HCEC 1CT (cell line): ENCODE results near the gene RASSF5.
A peak's percentile ranks its signal among the peaks of the same experiment; 100 is the strongest.

ENCODE experiments used
- DNase-seq: peaks from one replicate; pipeline ENCODE4 v3.0.0-alpha.2; 2017

Gene RASSF5

GRCh38 chr1:206498685-206499084, 8.6 kb upstream of the RASSF5 start:
- DNase-seq, result no peak

DNA sequence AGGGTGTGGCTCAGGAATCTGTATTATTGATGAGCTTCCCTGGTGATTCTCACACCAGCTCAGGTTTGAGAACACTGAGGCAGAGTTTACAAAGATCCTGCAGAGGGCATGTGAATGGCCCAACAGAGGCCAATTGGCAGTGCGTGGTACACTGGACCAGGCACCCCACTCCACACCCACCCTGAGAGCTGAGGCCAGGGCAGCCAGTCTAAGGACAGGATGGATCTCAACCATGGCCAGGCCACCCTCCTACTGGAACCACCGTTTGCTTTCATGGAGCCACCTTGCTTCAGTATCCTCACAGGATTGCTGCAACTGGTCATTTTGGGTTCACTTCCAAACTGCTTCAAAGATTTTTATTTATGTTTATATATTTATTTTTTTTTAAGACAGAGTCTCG, 7.3 kb upstream of the RASSF5 start:
- DNase-seq, result no peak

DNA sequence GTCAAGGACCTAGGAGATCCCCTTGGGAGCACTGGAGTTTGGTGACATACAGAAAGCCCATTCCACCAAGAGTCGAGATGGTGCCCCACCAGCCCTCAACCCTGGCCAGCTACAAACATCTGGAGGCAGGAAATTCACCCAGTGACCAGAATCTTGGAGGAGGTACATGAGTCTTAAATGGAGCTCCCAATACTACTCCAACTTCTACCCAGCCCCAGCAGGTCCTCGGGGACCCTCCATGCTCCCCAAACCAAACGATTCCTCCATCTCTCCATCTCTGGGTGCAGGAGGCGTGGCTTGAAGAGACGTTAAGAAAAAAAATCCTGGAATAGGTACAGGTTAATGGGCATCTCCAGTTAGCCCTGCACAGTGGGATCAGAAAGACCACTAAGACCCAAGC, 5.5 kb upstream of the RASSF5 start:
- DNase-seq, result no peak

DNA sequence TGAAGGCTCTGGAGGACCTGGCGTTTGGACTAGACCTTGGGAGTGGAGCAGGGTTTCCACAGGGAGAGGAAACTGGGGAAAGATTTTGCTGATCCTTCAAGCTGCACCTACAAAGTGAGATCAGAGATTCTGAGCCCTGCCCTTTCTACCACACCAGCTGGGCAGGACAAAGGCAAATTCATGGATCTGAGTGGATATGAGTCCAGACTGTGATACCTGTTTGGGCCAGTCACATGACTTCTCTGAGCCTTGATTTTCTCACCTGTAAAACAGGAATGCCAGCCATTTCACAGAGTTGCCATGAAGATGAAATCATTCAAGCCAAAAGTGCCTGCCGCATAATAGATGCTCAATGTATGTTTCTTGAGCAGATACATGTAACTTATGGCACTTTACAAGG, 4.9 kb upstream of the RASSF5 start:
- no peak for DNase-seq

- no peak for DNase-seq
Measured at GRCh38 chr1:206502812-206503211, 4.5 kb upstream of the RASSF5 start.

- peak; percentile 99 for DNase-seq
Measured at GRCh38 chr1:206503591-206504362, 3.6 kb upstream of the RASSF5 start.

- DNase-seq, result no peak
Measured at GRCh38 chr1:206504363-206504713, 3.0 kb upstream of the RASSF5 start.

DNA sequence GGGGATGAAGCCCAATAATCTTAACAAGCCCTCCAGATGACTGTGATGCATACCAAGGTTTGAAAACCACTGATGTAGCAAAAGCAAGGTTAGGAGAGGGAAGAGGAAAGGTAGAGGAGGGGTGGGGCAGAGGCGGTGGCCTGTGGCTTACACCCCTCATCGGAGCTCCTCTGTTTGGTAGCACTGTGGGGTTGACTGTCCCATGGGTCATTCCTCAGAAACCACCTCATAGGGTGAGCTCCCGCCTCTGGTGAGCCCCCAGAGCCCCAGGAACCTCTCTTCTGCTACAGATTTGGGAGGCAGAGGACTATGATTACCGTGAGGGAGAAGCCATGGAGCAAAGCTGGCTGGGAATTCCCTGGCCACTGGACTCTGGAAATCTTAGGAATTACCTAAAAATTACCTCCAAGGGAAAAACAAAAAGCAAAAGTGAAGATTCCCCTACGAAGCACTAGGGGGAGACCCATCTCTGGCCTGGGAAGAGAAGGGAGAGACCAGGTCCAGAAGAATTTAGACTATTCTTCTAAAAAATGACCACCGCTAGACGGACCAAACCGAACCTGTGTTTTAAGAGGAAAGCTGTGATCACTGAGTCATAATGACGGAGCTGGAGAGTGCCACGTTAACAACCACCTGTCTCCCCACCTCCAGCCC, 1.5 kb upstream of the RASSF5 start:
- peak; percentile 53 for DNase-seq

DNA sequence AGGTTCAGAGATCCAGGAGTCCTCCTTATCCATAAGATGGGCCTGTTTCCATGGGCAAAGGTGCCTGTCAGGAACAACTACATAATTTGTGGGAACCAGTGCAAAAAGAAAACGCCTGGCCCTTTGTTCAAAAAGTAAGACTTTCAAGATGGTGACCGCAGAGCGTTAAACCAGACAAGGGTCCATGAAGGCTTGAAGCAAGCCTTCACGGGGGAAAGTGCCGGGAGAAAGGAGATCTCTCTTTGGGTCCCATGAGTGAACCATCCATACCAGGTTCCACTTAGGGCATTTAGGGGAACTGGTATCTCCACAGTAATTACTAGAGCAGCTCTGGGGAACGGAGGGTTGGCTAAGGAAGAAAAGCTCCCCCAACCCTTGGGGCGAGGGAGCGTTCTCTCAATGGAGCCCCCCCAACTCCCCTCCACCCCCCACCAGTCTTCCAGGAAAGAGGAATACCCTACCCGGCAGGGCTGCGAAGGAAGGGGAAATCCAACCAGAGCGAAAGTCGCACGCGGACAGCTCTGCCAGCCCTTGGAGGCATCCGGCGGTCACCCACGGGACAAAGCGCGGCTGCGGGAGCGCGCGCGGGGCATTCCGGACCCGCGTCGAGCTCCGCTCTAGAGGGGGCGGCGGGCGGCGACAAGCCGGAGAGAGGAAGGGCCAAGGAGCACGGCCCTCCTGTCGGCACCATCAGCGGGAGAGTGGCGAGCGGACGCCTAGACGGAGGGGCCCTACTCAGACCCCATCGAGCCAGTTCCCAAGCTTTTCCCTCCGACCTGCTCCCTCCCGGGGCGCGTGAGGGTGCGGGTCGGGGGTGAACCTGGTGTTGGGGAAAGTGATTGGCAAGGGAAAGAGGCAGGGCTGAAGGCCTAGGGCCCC, 687 bp upstream of the RASSF5 start:
- no peak for DNase-seq

DNA sequence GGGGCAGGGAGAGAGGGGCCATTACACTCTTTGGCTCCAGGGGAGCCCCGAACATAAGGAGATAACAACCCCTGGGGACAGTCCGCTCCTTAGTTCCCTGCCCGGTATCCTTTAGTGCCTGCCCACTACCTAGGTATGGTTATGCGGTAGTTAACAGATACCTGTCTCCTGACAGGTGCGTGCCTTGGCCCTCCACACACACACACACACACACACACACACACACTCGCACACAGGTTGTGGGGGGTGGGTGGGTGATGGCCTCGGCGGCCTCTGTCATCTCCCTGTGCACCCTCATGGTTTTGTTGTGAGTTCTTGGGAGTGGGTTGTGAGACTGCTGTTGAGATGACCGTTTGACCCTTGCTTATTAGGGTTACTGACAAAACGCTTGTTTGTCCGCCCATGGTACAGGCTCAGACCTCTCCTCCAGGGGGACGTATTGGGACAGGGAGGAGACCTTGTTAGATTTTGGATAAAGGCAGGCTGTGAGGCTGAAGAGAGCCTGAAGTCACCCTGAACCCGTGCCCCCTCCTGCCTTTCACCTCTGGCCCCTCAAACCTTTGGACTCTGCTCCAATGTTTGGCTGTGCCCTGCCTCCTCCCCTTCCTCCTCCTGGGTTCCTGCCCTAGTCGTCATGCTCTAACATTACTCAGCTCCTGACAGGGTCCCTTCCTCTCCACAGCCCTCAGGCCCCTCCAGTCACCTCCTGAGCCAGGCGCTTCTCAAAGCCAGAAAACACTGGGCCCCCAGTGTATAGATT, 979 bp downstream of the RASSF5 start:
- DNase-seq, result no peak

- peak; percentile 45 for DNase-seq
Measured at GRCh38 chr1:206508956-206509355, 1.6 kb downstream of the RASSF5 start.

DNA sequence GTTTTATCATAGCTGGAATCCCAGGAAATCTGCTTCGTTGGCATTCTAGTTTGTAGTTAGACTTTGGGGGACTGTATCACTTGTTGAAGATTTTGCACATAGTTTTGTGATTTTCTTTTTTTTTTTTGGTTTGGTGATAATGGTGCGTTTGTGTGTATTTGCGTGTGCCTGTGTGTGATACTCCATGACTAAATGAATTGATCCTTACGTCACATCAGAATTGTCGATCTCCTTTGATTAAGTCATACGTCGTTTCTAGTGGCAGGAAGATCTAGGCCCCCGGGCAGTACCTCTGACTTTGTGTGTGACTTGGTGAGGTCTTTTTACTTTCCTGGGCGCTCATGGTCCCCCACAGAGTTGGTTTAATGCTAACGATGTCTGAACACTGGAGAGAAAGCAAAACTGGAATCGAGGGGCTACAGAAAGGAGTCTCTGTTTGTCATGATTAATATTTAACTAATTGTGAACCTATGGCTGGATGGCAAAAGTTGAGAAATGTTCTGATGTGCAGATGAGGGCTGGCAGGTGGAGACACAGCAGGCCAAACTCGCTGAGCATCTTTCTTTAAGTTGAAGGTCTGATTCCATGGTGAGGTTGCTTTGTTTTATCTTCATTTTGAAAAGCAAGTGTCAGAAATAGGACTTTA, 2.4 kb downstream of the RASSF5 start:
- DNase-seq, result no peak

GRCh38 chr1:206510371-206510770, 3.0 kb downstream of the RASSF5 start:
- DNase-seq, result no peak

- DNase-seq, result no peak
Measured at GRCh38 chr1:206511362-206512057, 4.2 kb downstream of the RASSF5 start.

- DNase-seq, result no peak
Measured at GRCh38 chr1:206512058-206512850, 4.9 kb downstream of the RASSF5 start.

DNA sequence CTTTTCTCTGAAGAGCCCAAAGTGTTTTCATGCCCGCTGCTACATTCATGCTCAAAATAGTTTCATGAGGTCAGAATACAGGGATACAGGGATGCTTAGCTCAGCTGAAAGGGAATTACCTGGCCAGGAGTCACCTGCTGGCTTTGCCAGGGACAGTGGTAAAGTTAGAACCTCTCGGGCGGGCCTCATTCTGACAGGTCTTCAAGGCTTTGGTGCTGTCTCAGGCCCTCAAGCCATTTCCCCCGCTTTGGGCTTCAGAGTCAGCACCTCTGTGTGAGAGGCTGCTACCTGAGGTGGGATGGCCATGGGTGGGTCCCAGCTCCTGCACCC, 5.5 kb downstream of the RASSF5 start:
- DNase-seq, result no peak

DNA sequence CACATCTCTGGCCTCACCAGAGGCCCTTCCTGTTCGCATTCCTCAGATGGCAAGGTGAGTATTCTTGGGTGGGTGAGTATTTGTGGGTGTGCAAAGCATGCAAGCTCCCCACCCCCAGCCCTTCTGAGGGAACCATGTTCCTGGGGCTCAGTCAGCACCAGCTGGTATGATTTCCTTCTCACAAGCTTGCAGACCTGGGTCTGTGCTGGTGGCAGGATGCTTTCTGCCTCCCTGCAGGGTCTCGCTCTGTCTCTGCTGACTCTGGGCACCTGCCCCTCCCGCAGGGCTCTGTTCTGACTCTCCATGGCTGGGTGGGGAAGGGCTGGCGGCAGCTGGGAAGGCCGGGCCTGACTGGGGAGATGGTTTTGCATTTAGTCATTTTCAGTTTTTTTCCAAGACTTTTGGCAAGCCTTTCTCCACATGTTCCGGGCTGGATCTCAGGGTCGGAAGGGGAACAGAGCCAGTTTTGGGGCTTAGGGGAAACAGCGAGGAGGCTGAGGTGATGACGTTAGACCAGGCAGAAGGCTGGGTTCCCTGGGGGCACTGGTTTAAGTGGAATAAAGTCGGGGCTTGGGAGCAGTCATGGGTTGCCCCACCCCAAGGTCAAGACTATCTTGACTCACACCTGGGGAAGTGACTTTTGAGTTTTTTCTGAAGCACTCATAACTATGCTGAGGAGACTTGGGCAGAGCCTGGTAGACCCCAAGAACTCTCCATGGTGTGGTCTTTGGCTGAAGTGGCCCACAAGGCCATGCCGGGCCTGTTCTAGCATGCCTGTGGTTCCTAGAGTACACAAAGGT, 6.2 kb downstream of the RASSF5 start:
- DNase-seq, result peak; percentile 89

DNA sequence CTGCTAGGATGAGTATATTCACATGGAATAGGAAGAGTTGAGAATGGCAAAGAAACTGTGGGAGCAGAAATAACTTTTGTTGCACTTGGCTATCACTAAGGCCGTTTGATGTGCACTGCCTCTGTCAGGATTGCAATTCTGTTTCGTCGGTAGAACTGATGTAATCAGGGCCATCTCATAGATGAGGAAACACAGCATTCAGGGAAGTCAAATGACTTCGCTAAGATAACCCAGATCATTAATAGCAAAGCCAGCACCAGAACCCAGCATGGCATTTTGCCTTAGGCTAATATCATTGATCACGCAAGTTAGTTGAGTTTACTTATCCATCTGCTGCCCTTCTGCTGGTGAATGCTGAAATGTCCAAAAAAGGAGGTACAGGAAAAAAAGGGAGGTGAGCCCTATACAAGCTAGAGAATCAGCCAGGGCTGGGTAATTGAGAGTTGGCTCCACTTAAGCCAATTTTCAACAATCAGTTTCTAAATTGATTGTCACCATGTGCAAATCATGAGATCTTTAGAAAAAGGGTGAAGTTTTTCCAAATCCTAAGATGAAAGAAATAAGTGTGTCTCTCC, 7.6 kb downstream of the RASSF5 start:
- no peak for DNase-seq

DNA sequence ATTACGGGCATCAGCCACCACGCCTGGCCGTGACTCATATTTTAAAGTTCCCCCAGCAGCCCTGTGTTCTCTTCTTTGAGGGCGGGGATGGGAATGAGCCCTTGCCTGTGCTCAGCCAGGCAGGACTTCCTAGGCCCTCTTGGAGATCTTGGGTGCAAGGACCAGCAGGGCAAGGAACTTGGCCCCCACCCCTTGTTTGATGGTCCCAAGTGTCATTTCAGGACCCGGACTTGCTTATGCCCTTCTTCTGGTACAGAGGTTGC, 9.3 kb downstream of the RASSF5 start:
- DNase-seq, result no peak

- DNase-seq, result no peak
Measured at GRCh38 chr1:206517784-206518183, 10.5 kb downstream of the RASSF5 start.
